Endometrium (tissue), 2 donors: ENCODE measurements around the gene THBS2.
"Not testable (repeated sequence)": the region's sequence is repeated elsewhere in the genome, so short reads cannot be mapped to it uniquely, and the experiment has no call there.

Source experiments
- FAIRE-seq: peaks from 2 replicates; lab custom pipeline; 2012; peaks lifted over from hg19 to GRCh38; lab: Jason Lieb, UNC
- donor health status: control.
- donor health status: control.

Gene THBS2

GRCh38 chr6:169253337-169254238 is at the start of gene THBS2:
Gene THBS2 (minus strand): TSS chr6:169253846. CDS start chr6:169250784, 3,062 bp downstream.
- no peak for FAIRE-seq

GRCh38 chr6:169302716-169303115 is 49.1 kb upstream of the THBS2 start:
- no peak for FAIRE-seq

GRCh38 chr6:169302255-169302654 is 48.6 kb upstream of the THBS2 start:
- FAIRE-seq = no peak

- no peak for FAIRE-seq
Observed at GRCh38 chr6:169300916-169301315, 47.3 kb upstream of the THBS2 start.

GRCh38 chr6:169298626-169299025 is 45.0 kb upstream of the THBS2 start:
- FAIRE-seq = not testable (repeated sequence)

GRCh38 chr6:169296622-169297021 is 43.0 kb upstream of the THBS2 start:
- FAIRE-seq = no peak

- no peak for FAIRE-seq
Observed at GRCh38 chr6:169296170-169296569, 42.5 kb upstream of the THBS2 start.

GRCh38 chr6:169293196-169293595 is 39.5 kb upstream of the THBS2 start:
- no peak for FAIRE-seq

- peak; percentile 8 for FAIRE-seq
Observed at GRCh38 chr6:169292338-169293124, 38.9 kb upstream of the THBS2 start.

GRCh38 chr6:169291646-169292337 is 38.1 kb upstream of the THBS2 start:
- no peak for FAIRE-seq

- FAIRE-seq = no peak
Observed at GRCh38 chr6:169291148-169291547, 37.5 kb upstream of the THBS2 start.

GRCh38 chr6:169289619-169290339 is 36.1 kb upstream of the THBS2 start:
- no peak for FAIRE-seq

GRCh38 chr6:169289257-169289618 is 35.6 kb upstream of the THBS2 start:
- FAIRE-seq = no peak

- FAIRE-seq = no peak
Observed at GRCh38 chr6:169288591-169288990, 34.9 kb upstream of the THBS2 start.

- FAIRE-seq = no peak
Observed at GRCh38 chr6:169287675-169288074, 34.0 kb upstream of the THBS2 start.

GRCh38 chr6:169286961-169287360 is 33.3 kb upstream of the THBS2 start:
- FAIRE-seq = no peak

- FAIRE-seq = no peak
Observed at GRCh38 chr6:169285165-169285564, 31.5 kb upstream of the THBS2 start.

GRCh38 chr6:169283924-169284323 is 30.3 kb upstream of the THBS2 start:
- FAIRE-seq = no peak

GRCh38 chr6:169282043-169282442 is 28.4 kb upstream of the THBS2 start:
- FAIRE-seq = no peak

- FAIRE-seq = no peak
Observed at GRCh38 chr6:169277619-169278018, 24.0 kb upstream of the THBS2 start.

- FAIRE-seq = no peak
Observed at GRCh38 chr6:169274781-169275180, 21.1 kb upstream of the THBS2 start.

- FAIRE-seq = no peak
Observed at GRCh38 chr6:169273511-169273910, 19.9 kb upstream of the THBS2 start.
